ENCODE measurements around the gene WNT2.
"Not testable (repeated sequence)": the region's sequence is repeated elsewhere in the genome, so short reads cannot be mapped to it uniquely, and the experiment has no call there.

The WNT2 gene

DNA sequence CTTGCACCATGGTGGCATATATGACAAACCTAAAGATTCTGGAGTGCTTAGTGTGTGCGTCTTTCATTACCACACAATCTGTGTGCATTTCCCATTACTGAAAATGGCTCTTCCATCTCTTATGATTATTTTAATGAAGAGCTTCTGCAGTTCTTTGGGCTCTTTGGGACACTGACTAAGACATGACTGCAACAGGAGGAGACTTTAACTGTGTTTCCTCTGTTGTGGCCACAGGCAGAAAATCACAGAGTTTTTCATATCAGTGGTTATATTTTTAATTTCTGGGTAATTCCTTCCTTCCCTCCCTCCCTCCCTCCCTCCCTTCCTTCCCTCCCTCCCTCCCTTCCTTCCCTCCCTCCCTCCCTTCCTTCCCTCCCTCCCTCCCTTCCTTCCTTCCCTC lies 58.1 kb downstream of the WNT2 start:
- no peaks in the 10 kb centered on the region for H3K4me1 ChIP-seq (ENCODE audit: insufficient read depth, low read length)
- H3K9me3 ChIP-seq (ENCODE audit: control insufficient read depth, insufficient read depth, low read length): no peaks in the 10 kb centered on the region
- H3K36me3 ChIP-seq (ENCODE audit: insufficient read depth, low read length): no peaks in the 10 kb centered on the region
- no peak overlapping the region for H3K9ac ChIP-seq (ENCODE audit: low read depth, low read length)

- Histone ChIP-seq H3K36me3 (ENCODE audit: insufficient read depth, low read length) (no peaks in the 10 kb centered on the region), H3K9ac (ENCODE audit: low read depth, low read length) (no peak overlapping the region), H3K4me1 (ENCODE audit: insufficient read depth, low read length) (no peaks in the 10 kb centered on the region), H3K9me3 (ENCODE audit: control insufficient read depth, insufficient read depth, low read length) (no peaks in the 10 kb centered on the region)
These were observed 60.3 kb downstream of the WNT2 start for GRCh38 chr7:117262546-117262945.

DNA sequence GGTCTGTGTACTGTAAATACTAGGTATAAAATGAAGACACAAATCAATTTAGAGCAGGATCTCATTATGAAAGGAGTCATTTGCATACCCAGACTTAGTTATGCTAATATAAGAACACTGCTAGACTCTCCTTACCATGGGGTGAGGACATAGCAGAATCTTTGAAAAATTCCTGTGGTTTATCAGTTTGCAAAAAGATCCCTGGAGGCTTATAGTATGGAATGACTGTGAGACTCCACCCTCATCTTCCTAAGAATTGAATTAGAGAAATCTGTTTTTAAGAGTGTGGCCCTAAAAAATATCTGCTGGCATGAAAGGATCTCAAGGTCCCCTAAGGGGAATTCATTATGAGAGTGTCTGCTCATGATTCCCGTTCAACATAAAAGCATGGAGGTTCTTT lies 63.2 kb downstream of the WNT2 start:
- H3K36me3 ChIP-seq (ENCODE audit: insufficient read depth, low read length): no peaks in the 10 kb centered on the region
- H3K9me3 ChIP-seq (ENCODE audit: control insufficient read depth, insufficient read depth, low read length): no peaks in the 10 kb centered on the region
- no peaks in the 10 kb centered on the region for H3K4me1 ChIP-seq (ENCODE audit: insufficient read depth, low read length)
- no peak overlapping the region for H3K9ac ChIP-seq (ENCODE audit: low read depth, low read length)

- H3K9ac ChIP-seq (ENCODE audit: low read depth, low read length): no peak overlapping the region
- H3K4me1 ChIP-seq (ENCODE audit: insufficient read depth, low read length): no peaks in the 10 kb centered on the region
- H3K9me3 ChIP-seq (ENCODE audit: control insufficient read depth, insufficient read depth, low read length): no peaks in the 10 kb centered on the region
- no peaks in the 10 kb centered on the region for H3K36me3 ChIP-seq (ENCODE audit: insufficient read depth, low read length)
These were observed 71.2 kb downstream of the WNT2 start for GRCh38 chr7:117251687-117252086.

GRCh38 chr7:117250801-117251200 lies 72.1 kb downstream of the WNT2 start:
- Histone ChIP-seq H3K36me3 (ENCODE audit: insufficient read depth, low read length) (no peaks in the 10 kb centered on the region), H3K9me3 (ENCODE audit: control insufficient read depth, insufficient read depth, low read length) (no peaks in the 10 kb centered on the region; the same call in 1 of the 2 replicates), H3K4me1 (ENCODE audit: insufficient read depth, low read length) (no peaks in the 10 kb centered on the region), H3K9ac (ENCODE audit: low read depth, low read length) (no peak overlapping the region)

- Histone ChIP-seq H3K4me1 (ENCODE audit: insufficient read depth, low read length) (no peaks in the 10 kb centered on the region), H3K36me3 (ENCODE audit: insufficient read depth, low read length) (no peaks in the 10 kb centered on the region), H3K9ac (ENCODE audit: low read depth, low read length) (no peak overlapping the region), H3K9me3 (ENCODE audit: control insufficient read depth, insufficient read depth, low read length) (no peaks in the 10 kb centered on the region; the same call in 1 of the 2 replicates)
These were observed 72.6 kb downstream of the WNT2 start for GRCh38 chr7:117250245-117250644.

GRCh38 chr7:117249696-117250095 lies 73.2 kb downstream of the WNT2 start:
- Histone ChIP-seq H3K9ac (ENCODE audit: low read depth, low read length) (no peak overlapping the region), H3K36me3 (ENCODE audit: insufficient read depth, low read length) (no peaks in the 10 kb centered on the region), H3K9me3 (ENCODE audit: control insufficient read depth, insufficient read depth, low read length) (no peaks in the 10 kb centered on the region; the same call in 1 of the 2 replicates), H3K4me1 (ENCODE audit: insufficient read depth, low read length) (no peaks in the 10 kb centered on the region)

GRCh38 chr7:117248829-117249228 lies 74.0 kb downstream of the WNT2 start:
- Histone ChIP-seq H3K9me3 (ENCODE audit: control insufficient read depth, insufficient read depth, low read length) (no peaks in the 10 kb centered on the region; the same call in 1 of the 2 replicates), H3K4me1 (ENCODE audit: insufficient read depth, low read length) (no peaks in the 10 kb centered on the region), H3K36me3 (ENCODE audit: insufficient read depth, low read length) (no peaks in the 10 kb centered on the region), H3K9ac (ENCODE audit: low read depth, low read length) (no peak overlapping the region)

- Histone ChIP-seq H3K36me3 (ENCODE audit: insufficient read depth, low read length) (no peaks in the 10 kb centered on the region), H3K9ac (ENCODE audit: low read depth, low read length) (no peak overlapping the region), H3K9me3 (ENCODE audit: control insufficient read depth, insufficient read depth, low read length) (no peaks in the 10 kb centered on the region; the same call in 1 of the 2 replicates), H3K4me1 (ENCODE audit: insufficient read depth, low read length) (no peaks in the 10 kb centered on the region)
These were observed 75.0 kb downstream of the WNT2 start for GRCh38 chr7:117247809-117248208.

DNA sequence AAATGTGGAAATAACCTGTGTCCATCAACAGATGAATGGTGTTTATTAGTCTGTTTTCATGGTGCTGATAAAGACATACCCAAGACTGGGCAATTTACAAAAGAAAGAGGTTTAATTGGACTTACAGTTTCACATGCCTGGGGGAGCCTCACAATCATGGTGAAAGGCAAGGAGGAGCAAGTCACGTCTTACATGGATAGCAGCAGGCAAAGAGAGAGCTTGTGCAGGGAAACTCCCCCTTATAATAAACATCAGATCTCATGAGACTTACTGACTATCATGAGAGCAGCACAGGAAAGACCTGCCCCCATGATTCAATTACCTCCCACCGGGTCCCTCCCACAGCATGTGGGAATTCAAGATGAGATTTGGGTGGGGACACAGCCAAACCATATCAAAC lies 77.2 kb downstream of the WNT2 start:
- H3K4me1 ChIP-seq (ENCODE audit: insufficient read depth, low read length); H3K9ac ChIP-seq (ENCODE audit: low read depth, low read length); H3K9me3 ChIP-seq (ENCODE audit: control insufficient read depth, insufficient read depth, low read length); H3K36me3 ChIP-seq (ENCODE audit: insufficient read depth, low read length): not testable (repeated sequence)

DNA sequence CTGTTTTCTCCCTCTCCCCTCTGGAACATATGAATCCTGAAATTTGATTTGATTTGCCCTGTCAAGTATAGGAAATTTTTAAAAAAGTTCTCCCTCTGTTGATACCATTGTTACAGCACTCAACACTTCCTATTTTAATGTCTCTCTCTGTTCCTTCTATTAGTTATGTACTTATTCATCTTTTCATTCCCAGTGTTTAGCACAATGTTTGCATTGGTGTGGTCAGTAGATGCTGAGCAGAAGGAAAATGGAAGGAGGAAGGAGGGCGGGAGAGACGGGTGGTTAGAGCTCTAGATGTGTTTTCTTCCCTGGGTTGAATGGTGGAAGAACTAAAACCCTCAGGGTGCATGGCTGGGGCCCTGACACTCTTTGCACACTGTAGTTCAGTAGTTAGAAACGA lies 79.5 kb downstream of the WNT2 start:
- Histone ChIP-seq H3K9ac (ENCODE audit: low read depth, low read length) (no peak overlapping the region), H3K36me3 (ENCODE audit: insufficient read depth, low read length) (no peaks in the 10 kb centered on the region), H3K4me1 (ENCODE audit: insufficient read depth, low read length) (no peaks in the 10 kb centered on the region), H3K9me3 (ENCODE audit: control insufficient read depth, insufficient read depth, low read length) (no peaks in the 10 kb centered on the region; the same call in 1 of the 2 replicates)

- Histone ChIP-seq H3K4me1 (ENCODE audit: insufficient read depth, low read length) (no peaks in the 10 kb centered on the region), H3K36me3 (ENCODE audit: insufficient read depth, low read length) (no peaks in the 10 kb centered on the region), H3K9ac (ENCODE audit: low read depth, low read length) (no peak overlapping the region), H3K9me3 (ENCODE audit: control insufficient read depth, insufficient read depth, low read length) (no peaks in the 10 kb centered on the region; the same call in none of the 2 replicates)
These were observed 81.8 kb downstream of the WNT2 start for GRCh38 chr7:117241088-117241487.

DNA sequence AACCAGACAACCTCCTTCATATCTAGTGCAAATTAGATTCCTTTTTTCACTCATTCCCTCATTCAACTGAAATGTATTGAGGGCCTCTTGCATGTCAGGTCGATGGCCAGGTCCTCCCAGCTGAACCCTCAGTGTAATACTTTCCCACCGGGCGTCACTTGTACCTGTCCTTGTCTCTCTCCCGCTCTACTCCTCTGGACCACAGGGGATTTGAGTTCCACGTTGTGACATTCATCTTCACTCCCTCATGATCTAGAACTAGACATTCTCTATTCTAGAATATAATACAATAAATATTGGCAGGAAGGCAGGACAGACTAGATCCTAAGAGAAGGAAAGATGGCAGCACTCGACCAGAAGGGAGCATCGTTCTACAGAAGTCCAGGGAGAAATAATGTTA lies 83.9 kb downstream of the WNT2 start:
- Histone ChIP-seq H3K4me1 (ENCODE audit: insufficient read depth, low read length) (no peaks in the 10 kb centered on the region), H3K9me3 (ENCODE audit: control insufficient read depth, insufficient read depth, low read length) (no peaks in the 10 kb centered on the region; the same call in 1 of the 2 replicates), H3K36me3 (ENCODE audit: insufficient read depth, low read length) (no peaks in the 10 kb centered on the region), H3K9ac (ENCODE audit: low read depth, low read length) (no peak overlapping the region)

DNA sequence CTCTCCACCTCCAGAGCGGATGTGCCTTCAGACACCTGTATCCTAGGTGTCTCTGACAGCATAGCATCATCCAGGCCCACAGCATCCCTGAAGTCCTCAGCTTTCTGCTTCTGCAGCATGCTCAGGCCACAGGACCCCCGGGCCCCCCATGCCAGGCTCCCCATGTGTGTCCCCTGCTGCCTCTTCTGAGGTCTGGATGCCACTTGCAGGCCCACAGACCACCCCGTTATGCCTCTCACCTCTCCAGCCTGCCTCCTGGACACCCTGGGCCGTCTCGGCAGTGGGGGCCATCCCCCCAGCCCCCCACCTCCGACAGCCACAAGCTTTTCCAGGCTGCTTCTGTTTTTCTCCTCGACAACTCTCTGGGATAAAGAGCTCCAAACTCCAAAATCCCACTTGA lies 84.4 kb downstream of the WNT2 start:
- Histone ChIP-seq H3K36me3 (ENCODE audit: insufficient read depth, low read length) (no peaks in the 10 kb centered on the region), H3K9me3 (ENCODE audit: control insufficient read depth, insufficient read depth, low read length) (no peaks in the 10 kb centered on the region; the same call in 1 of the 2 replicates), H3K9ac (ENCODE audit: low read depth, low read length) (no peak overlapping the region), H3K4me1 (ENCODE audit: insufficient read depth, low read length) (no peaks in the 10 kb centered on the region)

- H3K4me1 ChIP-seq (ENCODE audit: insufficient read depth, low read length): no peaks in the 10 kb centered on the region
- no peaks in the 10 kb centered on the region for H3K36me3 ChIP-seq (ENCODE audit: insufficient read depth, low read length)
- no peak overlapping the region for H3K9ac ChIP-seq (ENCODE audit: low read depth, low read length)
- H3K9me3 ChIP-seq (ENCODE audit: control insufficient read depth, insufficient read depth, low read length): no peaks in the 10 kb centered on the region; the same call in 1 of the 2 replicates
These were observed 85.2 kb downstream of the WNT2 start for GRCh38 chr7:117237646-117238045.

DNA sequence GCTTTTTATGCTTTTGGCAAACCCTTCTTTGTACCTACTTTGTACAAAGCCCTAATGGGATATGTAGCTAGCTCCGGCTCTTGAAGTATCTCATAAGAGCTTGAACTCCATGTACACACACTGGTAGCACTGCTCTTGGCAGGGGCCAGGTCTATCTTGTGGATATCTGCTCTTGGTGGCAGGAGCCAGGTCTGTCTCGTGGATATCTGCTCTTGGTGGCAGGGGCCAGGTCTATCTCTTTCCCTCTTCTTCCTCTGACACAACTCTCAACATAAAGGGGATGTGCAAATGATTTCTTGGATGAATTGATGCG lies 91.9 kb downstream of the WNT2 start:
- no peaks in the 10 kb centered on the region for H3K4me1 ChIP-seq (ENCODE audit: insufficient read depth, low read length)
- no peaks in the 10 kb centered on the region; the same call in 1 of the 2 replicates for H3K9me3 ChIP-seq (ENCODE audit: control insufficient read depth, insufficient read depth, low read length)
- H3K9ac ChIP-seq (ENCODE audit: low read depth, low read length): no peak overlapping the region
- H3K36me3 ChIP-seq (ENCODE audit: insufficient read depth, low read length): no peaks in the 10 kb centered on the region
